ENCODE results near the gene PTPN23. TPM values are rescaled to one million over a fixed set of nuclear protein-coding genes. Genes with fewer than 3 reads are reported as not detected.
"Not testable (repeated sequence)": the region's sequence is repeated elsewhere in the genome, so short reads cannot be mapped to it uniquely, and the experiment has no call there.

The PTPN23 gene
- total RNA-seq, 4 donors from 2014 or later, result 30.8 to 277 (median 90.7) TPM

DNA sequence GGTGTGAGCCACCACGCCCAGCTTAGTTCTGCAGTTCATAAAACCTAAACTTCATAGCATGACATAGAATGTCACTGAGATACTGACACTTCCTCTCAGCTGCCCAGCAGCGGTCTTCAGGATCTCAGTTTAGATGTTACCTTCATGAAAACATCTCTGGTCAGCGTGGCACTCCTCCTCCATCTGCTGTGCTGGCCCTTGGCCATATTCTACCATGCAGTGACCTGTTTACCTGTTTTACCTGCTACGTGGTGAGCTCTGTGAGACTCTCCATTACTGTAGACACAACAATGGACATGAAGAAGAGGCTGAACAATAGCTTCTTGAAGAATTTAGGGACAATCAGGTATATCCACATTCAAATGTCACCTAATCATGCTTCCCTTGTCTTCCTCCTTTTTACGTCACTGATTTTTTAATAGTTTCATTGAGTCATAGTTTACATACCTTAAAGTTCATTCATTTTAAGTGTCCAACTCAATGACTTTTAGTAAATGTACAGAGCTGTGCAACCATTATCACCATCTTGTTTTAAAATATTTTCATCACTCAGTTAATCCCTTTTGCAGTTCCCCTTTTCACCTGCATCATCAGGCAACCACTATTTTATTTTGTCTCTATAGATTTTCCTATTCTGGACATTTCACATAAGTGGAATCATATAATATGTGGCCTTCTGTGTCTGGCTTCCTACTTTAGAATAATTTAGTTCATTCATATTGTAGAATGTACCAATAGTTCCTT is 32.2 kb upstream of the PTPN23 start:
- H3K27me3 ChIP-seq, result no peaks in the 10 kb centered on the region
- TF ChIP-seq EP300 (IDR thresholded peaks at IDR 0.05), result no peak
- no peak for TF ChIP-seq POLR2A (IDR thresholded peaks at IDR 0.05)
- TF ChIP-seq, protein P1, sequence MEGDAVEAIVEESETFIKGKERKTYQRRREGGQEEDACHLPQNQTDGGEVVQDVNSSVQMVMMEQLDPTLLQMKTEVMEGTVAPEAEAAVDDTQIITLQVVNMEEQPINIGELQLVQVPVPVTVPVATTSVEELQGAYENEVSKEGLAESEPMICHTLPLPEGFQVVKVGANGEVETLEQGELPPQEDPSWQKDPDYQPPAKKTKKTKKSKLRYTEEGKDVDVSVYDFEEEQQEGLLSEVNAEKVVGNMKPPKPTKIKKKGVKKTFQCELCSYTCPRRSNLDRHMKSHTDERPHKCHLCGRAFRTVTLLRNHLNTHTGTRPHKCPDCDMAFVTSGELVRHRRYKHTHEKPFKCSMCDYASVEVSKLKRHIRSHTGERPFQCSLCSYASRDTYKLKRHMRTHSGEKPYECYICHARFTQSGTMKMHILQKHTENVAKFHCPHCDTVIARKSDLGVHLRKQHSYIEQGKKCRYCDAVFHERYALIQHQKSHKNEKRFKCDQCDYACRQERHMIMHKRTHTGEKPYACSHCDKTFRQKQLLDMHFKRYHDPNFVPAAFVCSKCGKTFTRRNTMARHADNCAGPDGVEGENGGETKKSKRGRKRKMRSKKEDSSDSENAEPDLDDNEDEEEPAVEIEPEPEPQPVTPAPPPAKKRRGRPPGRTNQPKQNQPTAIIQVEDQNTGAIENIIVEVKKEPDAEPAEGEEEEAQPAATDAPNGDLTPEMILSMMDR (IDR thresholded peaks at IDR 0.05), result no peak
- DNase-seq (ENCODE audit: low spot score in 2 of 2), result no peak
- H3K4me3 ChIP-seq, result no peak overlapping the region
- 89 to 95% methylated on average over 5 of the region's 5 CpGs for WGBS, 2 donors
- H3K4me1 ChIP-seq, result peaks cover 0 to 9% (median 2%) of the 10 kb centered on the region in 4 donors
- peaks cover 0 to 24% (median 3%) of the 10 kb centered on the region in 3 donors for H3K36me3 ChIP-seq
- H3K9me3 ChIP-seq, result no peaks in the 10 kb centered on the region
- no peak overlapping the region for H3K27ac ChIP-seq

DNA sequence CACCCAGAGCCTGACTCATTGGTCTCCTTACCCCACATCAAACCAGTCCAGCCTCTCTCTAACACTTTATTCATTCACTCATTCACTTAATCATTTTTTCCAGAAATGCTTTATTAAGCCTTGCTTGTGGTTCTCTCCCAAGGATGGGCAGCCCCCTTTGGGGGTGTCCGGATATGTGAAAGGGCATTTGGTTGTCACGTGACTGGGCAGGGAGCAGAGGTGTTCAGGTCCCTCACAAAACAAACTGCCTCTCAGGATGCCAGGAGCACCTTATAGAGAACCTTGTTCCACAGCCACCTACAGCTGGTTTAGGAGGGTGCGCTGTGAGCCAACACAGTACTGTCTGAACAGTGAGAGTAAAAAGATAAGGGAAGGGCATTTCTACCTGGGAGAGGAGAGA is 25.8 kb upstream of the PTPN23 start:
- H3K4me3 ChIP-seq, result no peak overlapping the region
- H3K9me3 ChIP-seq, result peaks cover 0 to 28% (median 0%) of the 10 kb centered on the region in 4 donors
- no peak overlapping the region for H3K27ac ChIP-seq
- no peak for TF ChIP-seq EP300 (IDR thresholded peaks at IDR 0.05)
- TF ChIP-seq, protein P1 (IDR thresholded peaks at IDR 0.05), result no peak
- no peak for TF ChIP-seq POLR2A (IDR thresholded peaks at IDR 0.05)
- whole genome bisulfite sequencing, 2 donors, result 83 to 89% methylated on average over 3 of the region's 3 CpGs
- H3K36me3 ChIP-seq, result peaks cover 0 to 7% (median 0%) of the 10 kb centered on the region in 3 donors
- H3K4me1 ChIP-seq, result no peaks in the 10 kb centered on the region
- H3K27me3 ChIP-seq, result no peaks in the 10 kb centered on the region
- no peak for DNase-seq (ENCODE audit: low spot score in 2 of 2)

DNA sequence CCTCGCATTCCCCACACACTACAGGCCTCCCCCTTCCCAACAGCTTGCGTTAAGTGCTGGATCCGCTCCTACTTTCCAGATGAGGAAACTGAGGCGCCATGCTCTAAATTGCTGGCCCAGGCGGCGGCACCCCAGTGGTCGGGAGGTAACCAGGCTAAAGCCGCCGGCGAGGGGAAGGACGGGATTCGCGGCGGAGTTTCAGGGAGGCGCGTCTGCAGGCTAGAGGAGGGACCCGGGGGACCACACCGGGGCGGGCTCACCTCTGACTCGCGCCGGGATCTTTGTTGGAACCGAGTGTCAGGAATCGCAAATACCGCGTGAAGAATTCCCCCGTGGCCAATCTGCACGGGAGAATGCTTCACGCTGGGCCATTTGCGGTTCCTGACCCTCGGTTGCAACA is 24.6 kb upstream of the PTPN23 start:
- H3K27me3 ChIP-seq, result no peaks in the 10 kb centered on the region
- H3K27ac ChIP-seq, result no peak overlapping the region
- 88 to 93% methylated on average over 31 of the region's 31 CpGs for WGBS, 2 donors
- no peak for DNase-seq (ENCODE audit: low spot score in 2 of 2)
- H3K4me3 ChIP-seq, result no peak overlapping the region
- TF ChIP-seq, protein P1 (IDR thresholded peaks at IDR 0.05), result no peak
- TF ChIP-seq POLR2A (IDR thresholded peaks at IDR 0.05), result no peak
- TF ChIP-seq EP300 (IDR thresholded peaks at IDR 0.05), result no peak
- peaks cover 0 to 7% (median 0%) of the 10 kb centered on the region in 3 donors for H3K36me3 ChIP-seq
- no peaks in the 10 kb centered on the region for H3K4me1 ChIP-seq
- peaks cover 0 to 32% (median 0%) of the 10 kb centered on the region in 4 donors for H3K9me3 ChIP-seq

DNA sequence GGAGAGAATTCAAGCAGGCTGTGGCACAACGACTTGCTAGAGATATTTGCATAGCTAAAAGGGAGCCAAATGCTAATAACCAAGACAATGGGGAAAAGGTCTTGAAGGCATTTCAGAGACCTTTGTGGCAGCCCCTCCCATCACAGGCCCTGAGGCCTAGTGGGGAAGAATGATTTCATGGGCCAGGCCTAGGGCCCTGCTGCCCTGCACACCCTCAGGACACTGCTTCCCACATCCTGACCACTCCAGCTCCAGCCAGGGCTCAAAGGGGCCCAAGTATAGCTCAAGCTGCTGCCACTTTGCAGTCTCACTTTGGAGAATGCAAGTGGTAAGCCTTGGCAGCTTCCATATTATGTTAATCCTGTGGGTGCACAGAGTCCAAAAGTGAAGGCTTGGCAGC is 21.5 kb upstream of the PTPN23 start:
- Histone ChIP-seq H3K27me3 (no peaks in the 10 kb centered on the region), H3K27ac (no peak overlapping the region), H3K4me1 (no peaks in the 10 kb centered on the region), H3K36me3 (peaks cover 0 to 7% (median 0%) of the 10 kb centered on the region in 3 donors), H3K4me3 (no peak overlapping the region), H3K9me3 (peaks cover 0 to 32% (median 0%) of the 10 kb centered on the region in 4 donors)
- no peak for DNase-seq (ENCODE audit: low spot score in 2 of 2)
- WGBS, 2 donors, result 47 to 65% methylated on average over 1 of the region's 1 CpG
- TF ChIP-seq EP300 (IDR thresholded peaks at IDR 0.05), result no peak
- no peak for TF ChIP-seq POLR2A (IDR thresholded peaks at IDR 0.05)
- TF ChIP-seq, protein P1 (IDR thresholded peaks at IDR 0.05), result no peak

DNA sequence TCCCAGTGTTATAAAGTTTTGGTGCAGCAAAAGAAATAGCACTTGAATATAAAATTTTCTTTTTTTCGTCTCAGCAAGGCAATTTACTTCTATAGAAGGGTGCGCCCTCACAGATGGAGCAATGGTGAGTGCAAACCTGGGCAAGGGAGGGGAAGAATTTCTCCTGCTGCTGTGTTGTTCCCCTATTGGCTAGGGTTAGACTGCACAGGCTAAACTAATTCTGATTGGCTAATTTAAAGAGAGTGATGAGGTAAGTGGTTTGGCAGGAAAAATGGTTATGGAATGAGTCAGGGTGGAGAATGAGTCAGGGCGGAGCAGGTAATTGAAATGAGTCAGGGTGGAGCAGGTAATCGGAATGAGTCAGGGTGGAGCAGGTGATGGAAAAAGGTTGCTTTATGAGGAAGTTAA is 20.7 kb upstream of the PTPN23 start:
- not testable (repeated sequence) for H3K27me3 ChIP-seq; H3K4me3 ChIP-seq; H3K4me1 ChIP-seq; H3K27ac ChIP-seq; H3K36me3 ChIP-seq; DNase-seq (ENCODE audit: low spot score in 2 of 2)
- H3K9me3 ChIP-seq, result peaks cover 0 to 32% (median 0%) of the 10 kb centered on the region in 4 donors
- 85 to 90% methylated on average over 4 of the region's 4 CpGs for WGBS, 2 donors

All from tibial nerve (tissue), 4 donors.